ENCODE measurements around the gene KBTBD7. TPM values are rescaled to one million over a fixed set of nuclear protein-coding genes. Genes with fewer than 3 reads are reported as not detected.

Gene KBTBD7
- total RNA-seq, 1 experiment from 2014 or later: 5.5 TPM

GRCh38 chr13:41188584-41188983, 5.8 kb downstream of the KBTBD7 start:
- intact Hi-C loops (cut with micrococcal nuclease; ENCODE audit: unreplicated experiment): no loop called here
- no TSS peak for BruUV-seq (replicated peaks)

GRCh38 chr13:41186481-41186880, 7.9 kb downstream of the KBTBD7 start:
- no peak overlapping the region for H3K27ac ChIP-seq (ENCODE audit: low read length)
- ChIA-PET POLR2A (no interaction called here), CTCF (no interaction called here)
- intact Hi-C loops (cut with micrococcal nuclease; ENCODE audit: unreplicated experiment): no loop called here
- in situ Hi-C loops (cut with HindIII; ENCODE audit: low pct_unique_long_range_greater_than_20kb, low sequenced_read_pairs): no loop called here
- H3K9me3 ChIP-seq (ENCODE audit: control insufficient read depth, insufficient read depth, low read depth, low read length): no peaks in the 10 kb centered on the region
- BruUV-seq (replicated peaks): no TSS peak
- H3K4me3 ChIP-seq (ENCODE audit: low read depth in 2 of 2, low read length in 2 of 2): no peak overlapping the region
- DNase-seq (ENCODE audit: low read depth, low spot score): no peak
- no peak for ATAC-seq
- no peaks in the 10 kb centered on the region for H3K36me3 ChIP-seq (ENCODE audit: control insufficient read depth, insufficient read depth, low read length)
- no peaks in the 10 kb centered on the region for H3K27me3 ChIP-seq (ENCODE audit: control insufficient read depth, insufficient read depth, low read length)
- no peak for TF ChIP-seq REST (IDR thresholded peaks at IDR 0.05; ENCODE audit: insufficient read depth in 1 of 2, low read depth in 2 of 2, low read length in 1 of 2)
- no peak for TF ChIP-seq TCF7L2 (IDR thresholded peaks at IDR 0.05; ENCODE audit: low read depth, low read length)
- no peak for TF ChIP-seq CTCF (IDR thresholded peaks at IDR 0.05)
- no peak for TF ChIP-seq POLR2AphosphoS5 (IDR thresholded peaks at IDR 0.05; ENCODE audit: low read depth, low read length)
- no peak for TF ChIP-seq SIN3A (IDR thresholded peaks at IDR 0.05; ENCODE audit: borderline replicate concordance, insufficient read depth, low read depth, low read length)
- no peaks in the 10 kb centered on the region for H3K4me1 ChIP-seq (ENCODE audit: control insufficient read depth, insufficient read depth, low read length)

More at GRCh38 chr13:41188584-41188983, 5.8 kb downstream of the KBTBD7 start:
- H3K4me1 ChIP-seq (ENCODE audit: control insufficient read depth, insufficient read depth, low read length): no peaks in the 10 kb centered on the region
- H3K4me3 ChIP-seq (ENCODE audit: low read depth in 2 of 2, low read length in 2 of 2): no peak overlapping the region
- in situ Hi-C loops (cut with HindIII; ENCODE audit: low pct_unique_long_range_greater_than_20kb, low sequenced_read_pairs): no loop called here
- H3K27me3 ChIP-seq (ENCODE audit: control insufficient read depth, insufficient read depth, low read length): no peaks in the 10 kb centered on the region
- H3K36me3 ChIP-seq (ENCODE audit: control insufficient read depth, insufficient read depth, low read length): no peaks in the 10 kb centered on the region
- ChIA-PET POLR2A (no interaction called here), CTCF (no interaction called here)
- ATAC-seq (no peak), DNase-seq (ENCODE audit: low read depth, low spot score) (no peak)
- H3K9me3 ChIP-seq (ENCODE audit: control insufficient read depth, insufficient read depth, low read depth, low read length): no peaks in the 10 kb centered on the region
- TF ChIP-seq CTCF (IDR thresholded peaks at IDR 0.05): no peak
- no peak for TF ChIP-seq REST (IDR thresholded peaks at IDR 0.05; ENCODE audit: insufficient read depth in 1 of 2, low read depth in 2 of 2, low read length in 1 of 2)
- no peak for TF ChIP-seq SIN3A (IDR thresholded peaks at IDR 0.05; ENCODE audit: borderline replicate concordance, insufficient read depth, low read depth, low read length)
- TF ChIP-seq TCF7L2 (IDR thresholded peaks at IDR 0.05; ENCODE audit: low read depth, low read length): no peak
- no peak for TF ChIP-seq POLR2AphosphoS5 (IDR thresholded peaks at IDR 0.05; ENCODE audit: low read depth, low read length)
- H3K27ac ChIP-seq (ENCODE audit: low read length): no peak overlapping the region
